ENCODE measurements around the gene CNOT9.

CNOT9 gene

GRCh38 chr2:218577482-218578220 lies 9.0 kb downstream of the CNOT9 start:
- DNase-seq (ENCODE audit: low spot score), result no peak

- DNase-seq (ENCODE audit: low spot score), result no peak
Measured at GRCh38 chr2:218578272-218578877, 9.7 kb downstream of the CNOT9 start.

- no peak for DNase-seq (ENCODE audit: low spot score)
Measured at GRCh38 chr2:218582076-218582475, 13.4 kb downstream of the CNOT9 start.

- DNase-seq (ENCODE audit: low spot score), result no peak
Measured at GRCh38 chr2:218583983-218584850, 15.6 kb downstream of the CNOT9 start.

DNA sequence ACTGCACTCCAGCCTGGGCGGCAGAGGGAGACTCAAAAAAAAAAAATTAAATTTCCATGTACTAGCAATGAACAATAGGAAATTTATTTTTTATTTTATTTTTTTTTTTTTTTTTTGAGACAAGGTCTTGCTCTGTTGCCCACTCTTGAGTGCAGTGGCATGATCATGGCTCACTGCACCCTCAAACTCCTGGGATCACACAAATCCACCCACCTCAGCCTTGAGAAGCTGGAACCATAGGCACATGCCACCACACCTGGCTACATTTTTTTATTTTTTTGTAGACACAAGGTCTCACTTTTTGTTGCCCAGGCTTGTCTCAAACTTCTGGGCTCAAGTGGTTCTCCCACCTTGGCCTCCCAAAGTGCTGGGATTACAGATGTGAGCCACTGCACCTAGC lies 16.9 kb downstream of the CNOT9 start:
- no peak for DNase-seq (ENCODE audit: low spot score)

DNA sequence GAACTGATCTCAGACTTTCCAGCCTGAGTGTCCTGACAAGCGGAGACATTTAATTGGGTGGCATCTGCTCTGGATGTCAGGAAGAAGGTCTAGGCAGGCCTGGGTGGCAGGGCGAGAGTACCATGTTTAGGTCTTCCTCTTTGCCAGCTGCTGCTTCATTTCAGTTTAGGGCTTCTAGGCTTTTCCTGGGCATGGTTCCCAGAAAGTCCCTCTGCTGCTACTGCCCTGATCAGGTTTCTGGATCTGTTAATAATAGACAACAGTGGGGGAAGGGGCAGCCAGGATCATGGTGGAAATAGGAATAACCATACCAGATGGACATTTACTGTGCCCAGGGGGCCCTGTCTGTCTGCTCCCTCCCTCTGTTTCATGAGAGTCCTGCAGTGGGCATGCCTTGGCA lies 36.8 kb downstream of the CNOT9 start:
- DNase-seq (ENCODE audit: low spot score), result no peak

DNA sequence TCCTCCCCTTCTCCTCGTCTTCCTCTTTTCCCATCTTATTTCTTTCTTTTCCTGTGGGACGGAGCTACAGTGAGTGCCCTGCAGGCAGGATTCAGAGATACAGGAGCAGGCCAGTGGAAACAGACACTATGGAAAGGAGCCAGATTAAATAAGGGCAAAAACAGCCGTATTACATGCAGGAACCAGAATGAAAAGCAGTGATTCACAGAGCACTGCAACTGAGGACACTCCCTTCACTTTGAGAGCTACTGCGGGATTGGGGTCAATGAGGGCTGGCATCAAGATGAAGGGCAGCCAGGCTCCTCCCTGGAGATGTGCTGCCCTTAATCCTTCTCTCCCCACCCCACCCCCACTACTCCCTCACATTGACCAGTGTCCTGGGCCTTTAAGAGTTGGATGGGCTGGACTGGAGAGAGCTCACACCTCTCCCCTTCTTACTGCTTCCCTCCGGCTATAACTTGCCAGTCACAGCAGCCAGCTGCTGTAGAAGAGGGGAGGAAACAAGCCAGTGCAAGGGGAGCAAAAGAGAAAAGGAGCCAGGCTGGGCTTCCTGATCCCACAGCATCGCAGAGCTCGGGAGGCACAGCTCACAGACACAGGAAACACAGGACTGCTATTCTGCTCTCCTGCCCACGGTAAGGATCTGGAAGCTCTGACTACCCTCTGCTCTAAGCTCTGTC lies 38.9 kb downstream of the CNOT9 start, which contains the start of gene PLCD4:
PLCD4 (plus strand) TSS at position 464 of the 680 bp plus-strand sequence. CDS start 7,841 bp downstream, outside the sequence.
- DNase-seq (ENCODE audit: low spot score), result no peak

GRCh38 chr2:218615868-218616315 lies 47.3 kb downstream of the CNOT9 start:
- no peak for DNase-seq (ENCODE audit: low spot score)

DNA sequence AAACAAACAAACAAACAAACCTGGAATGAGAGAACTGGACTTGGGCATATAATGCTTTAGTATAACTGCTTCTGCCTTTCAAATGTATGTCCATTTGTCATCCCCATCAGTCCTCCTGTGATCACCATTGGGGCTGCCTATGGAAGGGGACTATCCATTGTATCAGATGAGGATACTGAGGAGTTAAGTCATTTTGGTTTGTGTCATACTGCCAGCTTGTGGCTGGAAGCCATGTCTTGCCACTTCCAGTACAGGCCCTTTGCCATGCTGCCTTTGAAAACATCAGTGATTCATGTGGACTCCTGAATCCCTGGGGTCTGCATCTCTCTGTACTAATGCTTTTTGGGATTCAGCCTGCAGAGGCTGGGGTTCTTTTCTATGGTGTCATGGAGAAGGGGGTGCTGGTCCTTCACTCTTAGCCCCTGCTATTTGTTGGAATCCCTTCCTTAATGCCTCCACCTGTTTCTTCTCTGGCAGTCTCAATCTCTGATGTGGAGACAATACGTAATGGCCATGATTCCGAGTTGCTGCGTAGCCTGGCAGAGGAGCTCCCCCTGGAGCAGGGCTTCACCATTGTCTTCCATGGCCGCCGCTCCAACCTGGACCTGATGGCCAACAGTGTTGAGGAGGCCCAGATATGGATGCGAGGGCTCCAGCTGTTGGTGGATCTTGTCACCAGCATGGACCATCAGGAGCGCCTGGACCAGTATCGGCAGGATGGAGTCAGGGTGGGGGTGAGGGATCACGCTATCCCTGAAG lies 49.6 kb downstream of the CNOT9 start:
- no peak for DNase-seq (ENCODE audit: low spot score)

DNA sequence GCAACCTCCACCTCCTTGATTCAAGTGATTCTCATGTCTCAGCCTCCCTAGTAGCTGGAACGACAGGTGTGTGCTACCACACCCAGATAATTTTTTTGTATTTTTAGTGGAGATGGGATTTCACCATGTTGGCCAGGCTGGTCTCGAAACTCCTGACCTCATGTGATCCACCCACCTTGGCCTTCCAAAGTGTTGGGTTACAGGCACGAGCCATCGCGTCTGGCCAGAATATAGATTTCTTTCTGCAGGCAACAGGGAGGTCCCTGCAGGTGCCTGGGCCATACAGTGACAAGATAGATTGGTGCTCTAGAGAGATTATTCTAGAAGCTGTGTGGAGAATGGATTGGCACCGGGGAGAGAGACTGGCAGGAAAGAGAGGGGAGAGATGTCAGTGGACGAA lies 52.4 kb downstream of the CNOT9 start:
- no peak for DNase-seq (ENCODE audit: low spot score)

- no peak for DNase-seq (ENCODE audit: low spot score)
Measured at GRCh38 chr2:218622606-218623365, 54.1 kb downstream of the CNOT9 start.

DNA sequence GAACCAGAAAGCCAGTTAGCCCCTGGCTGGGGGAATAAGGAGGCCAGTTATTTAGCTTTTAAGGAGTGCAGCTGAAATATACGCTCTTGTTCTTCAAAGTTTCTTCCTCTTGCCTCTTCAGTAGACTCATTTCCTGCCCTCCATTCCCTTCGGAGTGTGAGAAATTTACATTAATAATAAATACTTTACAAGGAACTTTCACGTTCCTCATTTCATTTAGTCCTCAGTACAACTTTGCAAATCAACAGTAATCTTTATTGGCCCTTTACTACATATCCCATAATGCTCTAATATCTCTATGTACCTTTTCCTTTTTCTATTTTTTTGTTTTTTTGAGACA lies 54.7 kb downstream of the CNOT9 start:
- DNase-seq (ENCODE audit: low spot score), result no peak

- no peak for DNase-seq (ENCODE audit: low spot score)
Measured at GRCh38 chr2:218626369-218626768, 57.7 kb downstream of the CNOT9 start.

GRCh38 chr2:218627939-218628338 lies 59.3 kb downstream of the CNOT9 start:
- no peak for DNase-seq (ENCODE audit: low spot score)

- no peak for DNase-seq (ENCODE audit: low spot score)
Measured at GRCh38 chr2:218631837-218632236, 63.2 kb downstream of the CNOT9 start.

DNA sequence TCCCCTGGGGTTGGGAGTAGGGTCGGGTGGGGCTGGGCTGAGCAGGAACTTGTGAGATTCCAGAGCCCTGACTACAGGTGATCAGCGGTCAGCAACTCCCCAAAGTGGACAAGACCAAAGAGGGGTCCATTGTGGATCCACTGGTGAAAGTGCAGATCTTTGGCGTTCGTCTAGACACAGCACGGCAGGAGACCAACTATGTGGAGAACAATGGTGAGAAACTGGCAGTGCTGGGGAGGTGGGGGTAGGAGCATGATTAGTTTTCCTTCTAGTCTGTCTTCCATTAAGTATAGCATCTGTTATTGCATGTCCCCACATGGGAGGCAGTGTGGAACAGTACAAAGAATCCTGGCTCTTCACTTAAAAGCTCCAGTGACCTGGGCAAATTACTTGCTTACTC lies 67.1 kb downstream of the CNOT9 start:
- no peak for DNase-seq (ENCODE audit: low spot score)

DNA sequence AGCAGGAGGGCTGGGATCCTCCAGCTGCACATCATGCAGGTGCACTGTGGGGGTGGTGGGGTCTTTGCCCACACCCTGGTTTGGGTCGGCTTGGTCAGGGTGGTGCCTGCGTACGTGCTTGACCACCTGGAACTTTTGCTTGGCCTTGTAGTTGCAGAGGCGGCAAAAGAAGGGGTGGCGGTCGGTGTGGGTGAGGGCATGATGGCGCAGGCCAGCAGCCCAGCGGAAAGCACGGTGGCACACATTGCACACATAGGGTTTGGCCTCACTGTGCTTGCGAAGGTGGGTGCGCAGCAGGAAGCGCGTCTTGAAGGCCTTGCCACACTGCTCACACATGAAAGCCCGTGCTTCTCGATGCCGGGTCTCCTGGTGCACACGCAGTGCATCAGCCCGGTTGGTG lies 69.7 kb downstream of the CNOT9 start:
- DNase-seq (ENCODE audit: low spot score), result no peak

- DNase-seq (ENCODE audit: low spot score), result no peak
Measured at GRCh38 chr2:218642121-218642656, 73.5 kb downstream of the CNOT9 start.

- DNase-seq (ENCODE audit: low spot score), result no peak
Measured at GRCh38 chr2:218642786-218643185, 74.1 kb downstream of the CNOT9 start.

DNA sequence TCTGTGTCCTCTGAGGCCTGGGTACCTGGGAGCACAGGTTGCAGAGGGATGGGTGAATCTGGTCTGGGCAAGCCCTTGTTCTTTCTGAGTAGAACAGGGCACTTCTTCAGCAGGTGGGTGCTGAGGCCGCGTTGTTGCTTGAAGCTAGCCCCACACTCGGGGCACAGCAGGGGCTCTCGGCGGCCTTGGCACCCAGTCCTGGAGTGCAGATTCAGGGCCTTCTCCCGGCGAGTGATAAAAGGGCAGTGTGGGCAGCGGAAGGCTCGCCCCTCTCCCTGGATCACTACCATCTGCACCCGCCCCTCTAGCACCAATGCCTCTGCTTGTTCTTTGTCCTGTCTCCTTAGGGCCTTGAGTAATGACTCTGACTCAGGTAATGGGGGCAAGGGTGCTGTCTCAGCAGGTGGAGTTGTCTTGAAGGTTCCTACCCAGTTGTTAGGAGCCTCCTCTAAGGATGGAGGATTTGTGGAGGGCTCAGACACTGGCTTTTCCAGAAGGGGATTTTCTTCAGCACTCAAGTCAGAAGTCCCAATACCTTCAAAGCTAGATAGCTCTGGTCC lies 75.2 kb downstream of the CNOT9 start:
- DNase-seq (ENCODE audit: low spot score), result no peak
